Middle frontal gyrus (tissue), 1 donor: Measurements from ENCODE around the gene RRM1.
"Not testable (repeated sequence)": the region's sequence is repeated elsewhere in the genome, so short reads cannot be mapped to it uniquely, and the experiment has no call there.

Experiments
- DNase-seq: peaks from one replicate; pipeline ENCODE4 v3.0.0-alpha.2; 2015; ENCODE audit warnings: low spot score; ENCODE audit errors: extremely low spot score

Gene RRM1

GRCh38 chr11:4076774-4077173 lies 17.8 kb upstream of the RRM1 start:
- DNase-seq: no peak

GRCh38 chr11:4083198-4083597 lies 11.4 kb upstream of the RRM1 start:
- no peak for DNase-seq

GRCh38 chr11:4084406-4085125 lies 10.0 kb upstream of the RRM1 start:
- no peak for DNase-seq

GRCh38 chr11:4085575-4085974 lies 9.0 kb upstream of the RRM1 start:
- no peak for DNase-seq

- DNase-seq: no peak
These were observed 7.8 kb upstream of the RRM1 start for GRCh38 chr11:4086575-4087353.

GRCh38 chr11:4087551-4087950 lies 7.0 kb upstream of the RRM1 start:
- DNase-seq: no peak

GRCh38 chr11:4090258-4090657 lies 4.3 kb upstream of the RRM1 start:
- DNase-seq: no peak

- DNase-seq: no peak
These were observed 2.6 kb upstream of the RRM1 start for GRCh38 chr11:4092026-4092425.

GRCh38 chr11:4093519-4094347 lies 866 bp upstream of the RRM1 start:
- no peak for DNase-seq

GRCh38 chr11:4095509-4096230 lies 1.1 kb downstream of the RRM1 start:
- no peak for DNase-seq

- no peak for DNase-seq
These were observed 3.5 kb downstream of the RRM1 start for GRCh38 chr11:4098026-4098621.

GRCh38 chr11:4102711-4103110 lies 8.1 kb downstream of the RRM1 start:
- DNase-seq: no peak

GRCh38 chr11:4103269-4103668 lies 8.7 kb downstream of the RRM1 start:
- DNase-seq: no peak

- DNase-seq: no peak
These were observed 11.3 kb downstream of the RRM1 start for GRCh38 chr11:4105916-4106315.

GRCh38 chr11:4111834-4112233 lies 17.2 kb downstream of the RRM1 start:
- DNase-seq: no peak

- DNase-seq: no peak
These were observed 20.5 kb downstream of the RRM1 start for GRCh38 chr11:4115128-4115527.

GRCh38 chr11:4118107-4118506 lies 23.5 kb downstream of the RRM1 start:
- DNase-seq: no peak

- DNase-seq: no peak
These were observed 28.6 kb downstream of the RRM1 start for GRCh38 chr11:4123218-4123617.

GRCh38 chr11:4125141-4125540 lies 30.5 kb downstream of the RRM1 start:
- DNase-seq: no peak

GRCh38 chr11:4127357-4127756 lies 32.8 kb downstream of the RRM1 start:
- no peak for DNase-seq

- DNase-seq: not testable (repeated sequence)
These were observed 35.6 kb downstream of the RRM1 start for GRCh38 chr11:4130219-4130618.
